Measurements from ENCODE around the gene NTN4.
A peak's percentile ranks its signal among the peaks of the same experiment; 100 is the strongest.

Gene NTN4

GRCh38 chr12:95653771-95654546 is 136.6 kb downstream of the NTN4 start:
- ATAC-seq (no peak), DNase-seq (no peak)

- no peak for DNase-seq
- no peak for ATAC-seq
These were observed 138.9 kb downstream of the NTN4 start for GRCh38 chr12:95651681-95652080.

DNA sequence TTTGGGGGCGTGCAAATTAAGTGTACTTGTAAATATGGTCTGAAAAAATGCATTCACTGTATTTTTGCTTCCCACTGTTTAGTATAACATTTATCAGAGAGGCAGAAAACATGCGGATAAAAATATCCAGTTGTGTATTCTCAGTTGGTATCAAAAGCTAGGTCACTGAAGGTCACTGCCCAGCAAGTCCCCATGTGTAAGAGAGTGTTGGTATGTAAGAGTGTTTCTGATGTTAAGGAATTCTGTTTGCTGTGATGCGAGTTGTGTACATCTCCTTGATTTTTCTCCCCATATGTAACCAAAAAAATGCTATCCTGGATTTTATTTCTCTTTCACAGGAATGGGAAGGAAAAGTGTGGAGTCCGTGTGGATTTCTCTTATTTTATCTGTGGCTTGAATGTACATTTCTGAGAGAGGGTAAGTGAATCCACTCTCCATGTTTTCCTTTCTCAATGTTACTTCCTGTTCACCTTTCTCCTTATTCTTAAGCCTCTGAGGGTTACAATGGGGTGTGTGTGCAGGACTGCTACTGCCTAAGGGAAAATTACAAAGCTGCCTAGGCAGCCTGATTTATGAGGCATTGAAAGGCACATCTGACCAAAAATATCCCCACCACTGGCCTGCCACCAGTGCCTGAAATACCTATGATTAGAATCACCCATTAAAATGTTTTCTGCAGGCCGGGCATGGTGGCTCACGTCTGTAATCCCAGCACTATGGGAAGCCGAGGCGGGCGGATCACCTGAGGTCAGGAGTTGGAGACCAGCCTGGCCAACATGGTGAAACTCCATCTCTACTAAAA is 141.4 kb downstream of the NTN4 start:
- DNase-seq (no peak), ATAC-seq (no peak)

DNA sequence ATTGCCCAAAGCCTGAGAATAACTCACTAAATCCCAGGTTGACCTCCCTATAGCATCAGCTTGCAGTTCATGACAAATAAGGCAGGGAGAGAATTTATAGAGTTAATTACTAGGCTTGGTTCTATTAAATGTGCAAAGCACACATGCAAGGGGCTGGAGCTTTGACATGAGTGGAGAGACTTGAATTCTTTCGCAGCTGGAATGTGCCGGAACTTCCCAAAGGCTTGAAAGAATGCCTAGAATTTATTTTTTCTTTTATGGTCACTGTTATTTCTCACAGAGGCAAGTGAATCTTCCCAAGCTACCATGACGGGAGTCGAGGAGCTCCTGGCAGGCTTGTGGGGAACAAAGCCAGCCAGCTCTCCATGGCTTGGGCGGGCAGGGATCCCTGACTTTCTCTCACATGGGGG is 143.8 kb downstream of the NTN4 start:
- ATAC-seq (no peak), DNase-seq (no peak)

DNA sequence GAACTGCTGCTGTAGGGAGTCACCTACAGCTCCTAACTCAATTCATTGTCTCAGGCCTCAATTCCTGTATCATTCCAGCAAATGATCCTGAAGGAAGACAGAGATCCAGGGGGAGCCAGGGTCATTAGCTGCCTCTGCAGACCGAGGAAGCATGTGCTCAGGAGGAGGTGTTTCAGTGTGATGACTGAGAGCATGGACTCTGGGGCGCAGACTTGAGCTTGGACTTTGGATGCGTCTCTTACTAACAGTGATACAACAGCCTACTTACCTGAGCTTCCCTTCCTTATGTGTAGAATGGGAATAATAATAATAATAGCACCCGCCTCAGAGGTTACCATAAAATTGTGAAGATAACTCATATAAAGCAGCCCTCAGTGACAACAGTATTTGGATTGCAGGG is 147.3 kb downstream of the NTN4 start:
- DNase-seq: no peak
- no peak for ATAC-seq

DNA sequence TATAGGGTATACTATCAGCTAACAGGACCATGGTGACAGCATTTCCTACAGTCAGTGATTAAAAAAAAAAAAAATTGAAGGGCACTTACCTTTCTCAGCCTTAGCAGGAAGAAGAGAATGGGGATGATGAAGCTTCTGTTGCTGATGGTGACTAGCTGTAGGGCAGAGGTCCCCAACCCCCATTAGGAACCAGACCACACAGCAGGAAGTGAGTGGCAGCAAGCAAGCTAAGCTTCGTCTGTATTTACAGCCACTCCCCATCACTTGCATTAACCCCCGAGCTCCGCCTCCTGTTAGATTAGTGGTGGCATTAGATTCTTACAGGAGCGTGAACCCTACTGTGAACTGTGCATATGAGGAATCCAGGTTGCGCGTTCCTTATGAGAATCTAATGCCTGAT is 148.0 kb downstream of the NTN4 start:
- ATAC-seq (no peak), DNase-seq (no peak)

GRCh38 chr12:95641299-95641952 is 149.1 kb downstream of the NTN4 start:
- peak; percentile 9 for ATAC-seq
- DNase-seq: no peak

- no peak for ATAC-seq
- no peak for DNase-seq
These were observed 150.0 kb downstream of the NTN4 start for GRCh38 chr12:95640516-95640915.

- DNase-seq (no peak), ATAC-seq (no peak)
These were observed 153.0 kb downstream of the NTN4 start for GRCh38 chr12:95637471-95638155.

- DNase-seq: no peak
- no peak for ATAC-seq
These were observed 153.6 kb downstream of the NTN4 start for GRCh38 chr12:95637010-95637409.

- DNase-seq (no peak), ATAC-seq (no peak)
These were observed 155.6 kb downstream of the NTN4 start for GRCh38 chr12:95634622-95635621.

DNA sequence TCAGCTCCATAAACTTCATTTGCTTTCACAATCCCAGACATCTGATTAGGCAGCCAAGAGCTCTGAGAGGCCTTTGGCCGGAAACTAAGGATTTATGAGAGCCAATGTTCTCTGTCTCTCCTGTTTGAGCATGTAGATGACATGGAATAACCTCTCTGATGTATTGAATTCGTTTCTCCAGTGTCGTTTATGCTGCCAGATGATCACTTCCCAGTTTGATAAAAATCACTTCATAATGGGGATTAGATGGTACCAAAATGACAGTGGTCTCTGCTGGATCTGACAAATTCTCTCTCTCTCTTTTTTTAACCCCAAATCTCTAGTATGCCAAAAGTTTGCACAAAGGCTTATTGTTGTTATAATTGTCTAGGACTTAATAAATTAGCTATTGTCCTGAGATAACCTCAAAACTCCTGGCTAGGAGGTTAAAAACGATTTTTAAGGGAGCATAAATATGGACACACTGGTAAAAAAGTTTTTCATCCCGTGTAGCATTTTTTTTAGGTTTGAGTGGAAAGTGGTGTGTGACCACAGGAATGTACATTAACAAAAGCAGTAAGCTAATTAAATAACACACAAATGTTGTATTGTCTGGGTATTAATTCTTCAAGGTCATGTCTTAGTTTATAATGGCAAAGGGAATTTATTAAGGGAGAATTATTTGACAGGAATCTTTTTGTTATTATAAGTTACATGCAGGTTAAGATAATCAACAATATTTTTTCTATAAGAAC is 156.7 kb downstream of the NTN4 start:
- DNase-seq (no peak), ATAC-seq (no peak)

- no peak for DNase-seq
- no peak for ATAC-seq
These were observed 157.4 kb downstream of the NTN4 start for GRCh38 chr12:95633049-95633731.

- DNase-seq (no peak), ATAC-seq (no peak)
These were observed 160.1 kb downstream of the NTN4 start for GRCh38 chr12:95630496-95630895.

GRCh38 chr12:95629392-95629791 is 161.2 kb downstream of the NTN4 start:
- DNase-seq (no peak), ATAC-seq (no peak)

DNA sequence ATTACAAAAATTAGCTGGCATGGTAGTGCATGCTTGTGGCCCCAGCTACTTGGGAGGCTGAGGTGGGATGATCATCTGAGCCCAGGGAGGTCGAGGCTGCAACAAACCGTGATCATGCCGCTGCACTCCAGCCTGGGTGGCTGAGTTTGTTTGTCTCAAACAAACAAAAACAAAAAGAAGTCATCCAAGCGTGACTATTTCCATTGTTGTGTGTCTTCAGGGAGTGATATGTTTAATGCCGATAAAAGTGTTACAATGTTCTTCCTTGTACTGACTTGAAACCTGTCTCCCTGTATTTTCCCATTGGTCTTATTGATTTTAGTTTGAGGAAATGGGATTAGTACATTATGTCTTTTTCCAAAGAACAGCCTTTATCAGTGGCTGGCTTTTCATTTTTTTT is 163.7 kb downstream of the NTN4 start:
- no peak for ATAC-seq
- DNase-seq: no peak

GRCh38 chr12:95625012-95625411 is 165.6 kb downstream of the NTN4 start:
- ATAC-seq (no peak), DNase-seq (no peak)

DNA sequence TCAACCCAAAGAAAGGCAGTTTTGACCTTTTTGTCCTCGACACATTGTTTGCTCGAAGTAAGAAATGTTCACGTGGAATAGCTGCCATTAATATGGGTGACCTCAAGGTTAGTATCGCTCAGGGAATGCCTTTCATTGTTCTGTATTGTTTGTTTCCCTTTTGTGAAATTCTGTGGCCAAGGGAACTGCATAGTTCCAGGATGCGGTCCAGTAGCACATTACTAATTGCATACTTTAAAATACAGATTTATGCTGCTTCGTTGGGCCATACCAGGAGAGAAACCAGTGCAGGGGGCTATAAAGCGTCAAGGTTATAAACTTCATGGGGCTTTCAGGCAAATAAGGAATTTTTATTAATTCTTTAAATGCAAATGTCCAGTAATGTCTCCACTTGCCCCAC is 166.0 kb downstream of the NTN4 start:
- DNase-seq: no peak
- ATAC-seq: no peak

DNA sequence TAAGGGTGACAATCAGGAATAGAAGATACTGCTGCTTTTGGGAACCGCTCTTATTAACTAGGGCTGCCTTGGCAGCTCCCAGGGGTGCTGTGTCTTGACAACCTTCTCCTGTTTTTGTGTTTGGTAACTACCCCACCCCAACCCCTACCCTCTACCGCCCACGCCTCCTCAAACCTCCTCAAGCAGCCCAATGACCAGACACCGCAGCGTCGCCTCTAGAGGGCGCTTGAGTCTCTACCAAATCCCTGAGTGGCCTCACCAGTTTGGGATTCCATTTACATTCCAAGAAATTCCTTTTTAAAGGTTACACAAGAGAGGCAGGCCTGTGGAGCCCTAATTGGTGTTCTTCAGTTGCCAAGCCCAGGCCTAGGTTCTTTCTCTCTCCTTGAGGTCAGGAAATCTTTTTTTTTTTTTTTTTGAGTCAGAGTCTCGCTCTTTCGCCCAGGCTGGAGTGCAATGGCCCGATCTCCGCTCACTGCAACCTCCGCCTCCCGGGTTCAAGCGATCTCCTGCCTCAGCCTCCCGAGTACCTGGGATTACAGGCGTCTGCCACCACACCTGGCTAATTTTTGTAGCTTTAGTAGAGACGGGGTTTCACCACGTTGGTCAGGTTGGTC is 166.9 kb downstream of the NTN4 start:
- DNase-seq: peak; percentile 31
- ATAC-seq: no peak

- ATAC-seq (no peak), DNase-seq (no peak)
These were observed 167.7 kb downstream of the NTN4 start for GRCh38 chr12:95622879-95623278.

Measured in stimulated activated naive CD8-positive, alpha-beta T cell treated with anti-CD3 and anti-CD28 coated beads, Interleukin-15, Interleukin-2, amounts not matched to agents 100 U/mL and 50 U/mL, for 24 hours (primary cell).